ENCODE measurements around the gene ZNF12. TPM values are rescaled to one million over a fixed set of nuclear protein-coding genes. Genes with fewer than 3 reads are reported as not detected.
"Not testable (repeated sequence)": the region's sequence is repeated elsewhere in the genome, so short reads cannot be mapped to it uniquely, and the experiment has no call there.

The ZNF12 gene
- polyA plus RNA-seq, 1 experiment = 10.9 TPM

DNA sequence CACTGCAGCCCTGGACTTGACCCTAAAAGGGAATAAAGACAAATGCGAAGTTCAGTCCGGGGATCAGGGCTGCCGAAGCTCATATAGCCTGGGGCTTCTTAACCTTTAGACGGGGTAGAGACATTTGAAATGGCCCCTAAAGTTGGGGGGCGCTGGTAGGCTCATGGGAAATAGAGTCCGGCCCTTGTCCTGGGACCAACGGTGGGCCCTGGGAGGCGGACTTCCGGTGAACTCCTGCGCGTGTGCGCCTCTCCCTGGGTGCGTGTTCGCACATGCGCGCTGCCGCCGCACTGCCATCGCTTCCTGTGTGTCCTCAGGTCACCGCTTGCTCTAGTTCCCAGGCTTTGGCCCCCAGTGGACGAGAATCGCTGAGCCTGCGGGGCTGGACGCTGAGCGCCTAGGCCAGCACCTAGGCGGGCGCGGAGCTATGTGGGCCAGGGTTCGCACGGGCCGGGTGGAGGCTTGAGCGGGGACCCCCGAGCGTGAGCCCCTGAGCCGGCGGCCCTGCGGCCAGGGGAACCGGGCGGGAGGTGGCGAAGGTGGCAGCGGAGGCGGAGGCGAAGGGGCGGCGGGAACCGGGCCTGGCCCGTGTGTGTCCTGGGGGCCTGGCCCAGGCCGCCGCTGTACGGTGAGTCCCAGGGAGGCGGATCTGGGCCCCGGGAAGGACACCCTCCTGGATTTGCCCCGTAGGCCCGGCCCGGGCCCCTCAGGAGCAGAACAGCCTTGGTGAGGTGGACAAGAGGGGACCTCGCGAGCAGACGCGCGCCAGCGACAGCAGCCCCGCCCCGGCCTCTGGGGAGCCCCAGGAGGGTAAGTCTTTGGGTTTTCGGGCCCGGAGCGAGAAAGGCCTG is 23.0 kb upstream of the ZNF12 start:
- TF ChIP-seq CTCF (IDR thresholded peaks at IDR 0.05; ENCODE audit: insufficient read depth, low read depth, low read length) = no peak
- Histone ChIP-seq H3K27me3 (ENCODE audit: control insufficient read depth, insufficient read depth, low read length) (no peaks in the 10 kb centered on the region), H3K4me3 (ENCODE audit: low read depth, low read length) (peak overlapping the region; percentile 97), H3K36me3 (ENCODE audit: control insufficient read depth, insufficient read depth, low read length) (peaks cover 2% of the 10 kb centered on the region; the same call in 1 of the 2 replicates)
- ChIA-PET CTCF (interaction anchor here (0.6 kb wide), 1 partner anchor 10 kb away, joined by 3 read pairs; no protein-coding TSS in a partner anchor), POLR2A (no interaction called here)
- DNase-seq (ENCODE audit: low read depth) = peak; percentile 55

DNA sequence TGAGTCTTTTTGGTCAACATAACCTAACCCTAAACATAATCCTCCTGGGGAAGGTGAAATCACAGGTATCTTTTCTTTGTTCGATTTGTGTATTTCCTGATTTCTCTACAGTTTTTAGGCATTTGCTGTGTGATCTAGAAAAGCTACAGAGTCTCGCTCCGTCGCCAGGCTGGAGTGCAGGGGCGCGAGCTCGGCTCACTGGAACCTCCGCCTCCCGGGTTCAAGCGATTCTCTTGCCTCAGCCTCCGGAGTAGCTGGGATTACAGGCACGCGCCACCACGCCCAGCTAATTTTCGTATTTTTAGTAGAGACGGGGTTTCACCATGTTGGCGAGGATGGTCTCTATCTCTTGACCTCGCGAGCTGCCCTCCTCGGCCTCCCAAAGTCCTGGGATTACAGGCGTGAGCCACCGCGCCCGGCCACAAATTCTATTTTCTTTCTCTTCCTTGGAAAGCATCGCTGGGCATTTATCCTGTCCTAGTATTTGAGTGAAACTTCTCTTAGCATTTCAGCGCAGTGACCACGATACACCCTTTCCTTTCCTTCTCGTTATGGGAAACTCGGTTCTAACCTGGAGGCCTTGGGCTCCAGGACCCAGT is 22.2 kb upstream of the ZNF12 start:
- peak overlapping the region; percentile 97 for H3K4me3 ChIP-seq (ENCODE audit: low read depth, low read length)
- H3K27me3 ChIP-seq (ENCODE audit: control insufficient read depth, insufficient read depth, low read length); DNase-seq (ENCODE audit: low read depth); CTCF ChIA-PET; POLR2A ChIA-PET; H3K36me3 ChIP-seq (ENCODE audit: control insufficient read depth, insufficient read depth, low read length): not testable (repeated sequence)

- ChIA-PET CTCF (no interaction called here), POLR2A (no interaction called here)
- Histone ChIP-seq H3K4me3 (ENCODE audit: low read depth, low read length) (no peak overlapping the region), H3K36me3 (ENCODE audit: control insufficient read depth, insufficient read depth, low read length) (no peaks in the 10 kb centered on the region), H3K27me3 (ENCODE audit: control insufficient read depth, insufficient read depth, low read length) (no peaks in the 10 kb centered on the region)
- no peak for DNase-seq (ENCODE audit: low read depth)
- TF ChIP-seq CTCF (IDR thresholded peaks at IDR 0.05; ENCODE audit: insufficient read depth, low read depth, low read length) = no peak
Measured at GRCh38 chr7:6727663-6728062, 20.9 kb upstream of the ZNF12 start.

DNA sequence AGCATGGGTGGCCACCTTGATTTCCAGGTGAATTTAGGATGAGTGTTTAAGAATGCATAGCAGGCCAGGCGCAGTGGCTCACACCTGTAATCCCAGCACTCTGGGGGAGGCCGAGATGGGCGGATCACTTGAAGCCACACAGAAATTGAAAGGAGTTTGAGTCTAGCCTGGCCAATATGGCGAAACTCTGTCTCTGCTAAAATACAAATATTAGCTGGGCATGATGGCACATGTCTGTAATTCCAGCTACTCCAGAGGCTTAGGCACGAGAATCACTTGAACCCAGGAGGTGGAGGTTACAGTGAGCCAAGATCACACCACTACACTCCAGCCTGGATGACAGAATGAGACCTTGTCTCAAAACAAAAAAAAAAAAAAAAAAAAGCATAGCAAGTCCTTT is 19.6 kb upstream of the ZNF12 start:
- POLR2A ChIA-PET; DNase-seq (ENCODE audit: low read depth); CTCF ChIA-PET; H3K36me3 ChIP-seq (ENCODE audit: control insufficient read depth, insufficient read depth, low read length); H3K27me3 ChIP-seq (ENCODE audit: control insufficient read depth, insufficient read depth, low read length); H3K4me3 ChIP-seq (ENCODE audit: low read depth, low read length): not testable (repeated sequence)

DNA sequence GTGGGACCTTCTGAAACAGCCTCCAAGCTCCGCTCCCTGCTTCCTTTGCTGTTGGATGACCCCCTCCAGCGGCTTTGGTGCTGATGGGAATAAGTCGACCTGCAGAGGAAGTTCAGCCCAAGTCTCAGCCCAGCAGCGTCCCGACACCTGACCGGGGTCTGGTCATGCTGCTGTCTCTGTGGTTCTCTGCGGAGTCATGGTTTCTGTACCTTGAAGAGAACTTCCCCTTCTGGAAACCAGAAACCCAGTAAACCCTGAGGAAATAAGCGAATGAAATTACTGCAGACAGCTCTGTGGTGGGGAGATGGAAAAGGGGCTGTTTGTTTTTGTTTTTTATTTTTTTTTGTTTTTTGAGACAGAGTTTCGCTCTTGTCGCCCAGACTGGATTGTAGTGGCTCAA is 18.3 kb upstream of the ZNF12 start:
- Histone ChIP-seq H3K4me3 (ENCODE audit: low read depth, low read length) (no peak overlapping the region), H3K36me3 (ENCODE audit: control insufficient read depth, insufficient read depth, low read length) (no peaks in the 10 kb centered on the region), H3K27me3 (ENCODE audit: control insufficient read depth, insufficient read depth, low read length) (peaks cover 2% of the 10 kb centered on the region; the same call in 1 of the 2 replicates)
- ChIA-PET POLR2A (no interaction called here), CTCF (no interaction called here)
- no peak for DNase-seq (ENCODE audit: low read depth)
- no peak for TF ChIP-seq CTCF (IDR thresholded peaks at IDR 0.05; ENCODE audit: insufficient read depth, low read depth, low read length)

DNA sequence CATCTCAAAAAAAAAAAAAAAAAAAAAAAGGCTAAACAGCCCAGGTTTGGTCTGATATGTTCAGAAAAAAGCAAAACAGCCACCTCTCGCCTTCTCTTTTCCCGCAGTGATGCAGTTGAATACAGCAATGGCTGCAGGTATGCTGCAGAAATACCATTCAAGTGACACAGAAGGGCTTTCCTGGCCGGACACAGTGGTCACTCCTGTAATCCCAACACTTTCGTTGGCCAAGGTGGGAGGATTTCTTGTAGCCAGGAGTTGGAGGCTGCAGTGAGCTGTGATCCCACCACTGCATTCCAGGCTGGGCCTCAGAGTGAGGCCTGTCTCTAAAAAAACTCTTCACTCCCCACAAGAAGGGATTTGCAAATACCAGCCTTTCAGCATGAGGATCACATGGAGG is 17.6 kb upstream of the ZNF12 start:
- H3K36me3 ChIP-seq (ENCODE audit: control insufficient read depth, insufficient read depth, low read length); DNase-seq (ENCODE audit: low read depth); H3K4me3 ChIP-seq (ENCODE audit: low read depth, low read length); POLR2A ChIA-PET; H3K27me3 ChIP-seq (ENCODE audit: control insufficient read depth, insufficient read depth, low read length); CTCF ChIA-PET: not testable (repeated sequence)

Data from BJ (cell line).